GM12878 (cell line): ENCODE results near the gene SUPT7L. TPM values are rescaled to one million over a fixed set of nuclear protein-coding genes. Genes with fewer than 3 reads are reported as not detected.

Source experiments
- ATAC-seq: fragments of 200-7000 bp; cut with Tn5 transposase; 3 replicates; pipeline ENCODE4 v1.9.1; 2020; ENCODE audit warnings: mild to moderate bottlenecking, moderate library complexity
- BruUV-seq: library from RNA; stranded (reverse); fragments of 400-500 nt; replicated peaks from 2 replicates; lab custom pipeline; 2021; lab: Mats Ljungman, UMichigan
- CTCF ChIA-PET: fragments of 300-600 bp; sonication (Branson Sonifier 250); formaldehyde crosslinking; extraction: SDS; loops from one replicate; lab custom pipeline; 2021; ENCODE audit warnings: inconsistent platforms; lab: Yijun Ruan, JAX
- POLR2A ChIA-PET: fragments of 350-600 bp; formaldehyde crosslinking; extraction: SDS; loops from one replicate; lab custom pipeline; 2021; ENCODE audit warnings: inconsistent platforms; lab: Charles Lee
- RAD21 ChIA-PET: fragments of 300-600 bp; sonication (Branson Sonifier 250); formaldehyde crosslinking; loops from one replicate; lab custom pipeline; 2023; ENCODE audit warnings: antibody characterized with exemption; ENCODE audit not compliant: unreplicated experiment; lab: Charles Lee
- SMC1A ChIA-PET: fragments of 300-600 bp; sonication (Branson Sonifier 250); formaldehyde crosslinking; loops from one replicate; lab custom pipeline; 2023; ENCODE audit not compliant: unreplicated experiment, uncharacterized antibody; lab: Charles Lee
- DNase-seq: peaks from one replicate; pipeline ENCODE4 v3.0.0-alpha.2; 2011; ENCODE audit warnings: low read depth, low spot score
- FAIRE-seq: peaks from 3 replicates; lab custom pipeline; 2011; peaks lifted over from hg19 to GRCh38; lab: Jason Lieb, UNC
- H2AFZ ChIP-seq: 2 replicates; pipeline ENCODE4 v1.6.0; 2011; ENCODE audit warnings: low read depth, low read length, control low read depth; ENCODE audit not compliant: control insufficient read depth
- H3K27ac ChIP-seq: 2 replicates; pipeline ENCODE4 v1.5.1; 2011; ENCODE audit warnings: control low read depth; ENCODE audit not compliant: control insufficient read depth, insufficient read depth
- H3K27me3 ChIP-seq, 2 experiments: replicated peaks in 1 of 2; 2 replicates each; pipeline versions ENCODE4 v1.6.0 to v1.6.1; 2011; ENCODE audit warnings: low read length in 1 of 2; ENCODE audit not compliant: control insufficient read depth in 2 of 2, insufficient read depth in 2 of 2
- H3K36me3 ChIP-seq, 2 experiments: 2 replicates each; pipeline ENCODE4 v1.5.1; 2011; ENCODE audit warnings: low read length in 1 of 2; ENCODE audit not compliant: control insufficient read depth in 2 of 2, insufficient read depth in 2 of 2
- H3K4me1 ChIP-seq: 2 replicates; pipeline ENCODE4 v1.6.1; 2011; ENCODE audit warnings: mild to moderate bottlenecking, low read length, moderate library complexity, mixed read lengths; ENCODE audit not compliant: control insufficient read depth, insufficient read depth
- H3K4me2 ChIP-seq: 2 replicates; pipeline ENCODE4 v1.6.0; 2011; ENCODE audit warnings: control low read depth; ENCODE audit not compliant: control insufficient read depth, insufficient read depth
- H3K4me3 ChIP-seq: fragments of 200-600 bp; sonication (generic); 2 replicates; pipeline ENCODE4 v1.5.1; 2016
- H3K79me2 ChIP-seq: 2 replicates; pipeline ENCODE4 v1.6.0; 2011; ENCODE audit warnings: low read length; ENCODE audit not compliant: control insufficient read depth, insufficient read depth
- H3K9ac ChIP-seq: 2 replicates; pipeline ENCODE4 v1.8.0; 2011; ENCODE audit warnings: low read length, control low read depth, mixed read lengths; ENCODE audit not compliant: control insufficient read depth, insufficient read depth
- H3K9me3 ChIP-seq: replicated peaks from 3 replicates; pipeline ENCODE4 v1.5.1; 2011; ENCODE audit warnings: mild to moderate bottlenecking, low read length; ENCODE audit not compliant: control insufficient read depth, insufficient read depth
- H4K20me1 ChIP-seq: 2 replicates; pipeline ENCODE4 v1.6.0; 2011; ENCODE audit not compliant: control insufficient read depth, insufficient read depth
- CHD1 ChIP-seq: IDR thresholded peaks from 2 replicates; pipeline ENCODE4 v1.6.1; 2012; ENCODE audit warnings: low read depth, low read length, improper control_type of control experiment
- CREM ChIP-seq: IDR thresholded peaks from 2 replicates; pipeline ENCODE4 v1.6.1; 2014; ENCODE audit warnings: antibody characterized with exemption, low read depth
- FOXK2 ChIP-seq: fragments of 450-650 bp; IDR thresholded peaks from 2 replicates; pipeline ENCODE4 v1.6.1; 2017; ENCODE audit warnings: mild to moderate bottlenecking, moderate library complexity
- HCFC1 ChIP-seq: fragments of 150-350 bp; IDR thresholded peaks from 2 replicates; pipeline ENCODE4 v1.6.1; 2014; ENCODE audit warnings: low read length
- MEF2B ChIP-seq: fragments of 450-650 bp; IDR thresholded peaks from 2 replicates; pipeline ENCODE4 v1.6.1; 2018; ENCODE audit warnings: mild to moderate bottlenecking, moderate library complexity; ENCODE audit not compliant: partially characterized antibody, poor library complexity, severe bottlenecking
- MTA3 ChIP-seq: IDR thresholded peaks from 2 replicates; pipeline ENCODE4 v1.6.1; 2012; ENCODE audit warnings: low read length, inconsistent platforms, borderline replicate concordance
- SPI1 ChIP-seq: IDR thresholded peaks from 2 replicates; pipeline ENCODE4 v1.6.1; 2011; ENCODE audit warnings: low read depth, mild to moderate bottlenecking, low read length, moderate library complexity, borderline replicate concordance; ENCODE audit not compliant: insufficient read depth
- STAT1 ChIP-seq: fragments of 450-650 bp; conservative IDR thresholded peaks from 2 replicates; pipeline ENCODE4 v1.6.1; 2014; ENCODE audit warnings: antibody characterized with exemption, mild to moderate bottlenecking
- ZBTB33 ChIP-seq: fragments of 450-650 bp; IDR thresholded peaks from 2 replicates; pipeline ENCODE4 v1.6.1; 2017; ENCODE audit warnings: mild to moderate bottlenecking
- ZNF24 ChIP-seq: fragments of 450-650 bp; IDR thresholded peaks from 2 replicates; pipeline ENCODE4 v1.6.1; 2017; ENCODE audit warnings: antibody characterized with exemption, mild to moderate bottlenecking
- ZNF622 ChIP-seq: fragments of 450-650 bp; IDR thresholded peaks from 2 replicates; pipeline ENCODE4 v1.6.1; 2017; ENCODE audit warnings: mild to moderate bottlenecking, inconsistent platforms
- WGBS: methylation state at CpG from one replicate; pipeline ENCODE4 v1.1.6; 2016; ENCODE audit warnings: low lambda C conversion rate; ENCODE audit not compliant: insufficient replicate concordance, insufficient coverage; ENCODE audit errors: missing lambda C conversion rate; 5-methylcytosine and 5-hydroxymethylcytosine counted together
- in situ Hi-C: fragments of 300-500 bp; cut with MboI; formaldehyde crosslinking; loops from 9 replicates; pipeline ENCODE4 v1.14.3; 2018; ENCODE audit warnings: mixed read lengths
- intact Hi-C: fragments of 100-400 bp; cut with micrococcal nuclease; formaldehyde crosslinking; loops from one replicate; pipeline ENCODE4 v1.14.2; 2022; ENCODE audit not compliant: unreplicated experiment
- polyA plus RNA-seq, 11 experiments: library from polyadenylated mRNA; depleted of rRNA in 4 of 11; unstranded in 6 of 11; stranded (reverse) in 5 of 11; fragments of >200 nt; fragmentation: Nextera tagmentation in 4 of 11; fragmentation: Illumina TruSeq in 1 of 11; extraction: Ambion mirVana in 4 of 11; extraction: Trizol in 1 of 11; gene quantifications; 1 replicate in 1 of 11; 2 replicates in 10 of 11; pipeline versions ENCODE4 v1.2.1 to v1.2.3, GENCODE V29; 2011 to 2016; ENCODE audit warnings: inconsistent platforms in 2 of 11, missing spikeins in 2 of 11, low read depth in 1 of 11
- total RNA-seq, 4 experiments: library from RNA; depleted of rRNA in 3 of 4; stranded (reverse); fragments of >200 nt in 3 of 4; fragmentation: Illumina TruSeq in 1 of 4; extraction: Trizol in 1 of 4; gene quantifications; 2 replicates each; pipeline versions ENCODE4 v1.2.1 to v1.2.3, GENCODE V29; 2013 to 2021

SUPT7L gene
- total and polyA plus RNA-seq, 10 of the 15 experiments (the other 5 are each of a cell fraction or from before 2014, with no cell fraction given): 10.2 to 43.7 (median 21.3) TPM

GRCh38 chr2:27645197-27645596 lies 18.2 kb downstream of the SUPT7L start:
- no peak overlapping the region for H3K27ac ChIP-seq
- H3K4me1 ChIP-seq: no peaks in the 10 kb centered on the region
- no peak for ATAC-seq
- H3K79me2 ChIP-seq: no peaks in the 10 kb centered on the region
- H3K9me3 ChIP-seq: no peaks in the 10 kb centered on the region
- in situ Hi-C loops: no loop called here
- POLR2A ChIA-PET: no interaction called here
- H3K4me3 ChIP-seq: no peak overlapping the region
- no peak for FAIRE-seq
- no peak overlapping the region for H2AFZ ChIP-seq
- no peak for DNase-seq
- RAD21 ChIA-PET: no interaction called here
- no peaks in the 10 kb centered on the region for H4K20me1 ChIP-seq
- peaks cover 2 to 21% of the 10 kb centered on the region in 2 experiments; a peak in 3 of 4 replicates for H3K36me3 ChIP-seq
- H3K27me3 ChIP-seq: no peaks in the 10 kb centered on the region
- no peak for TF ChIP-seq HCFC1
- no peak for TF ChIP-seq ZNF24
- TF ChIP-seq ZNF622: no peak
- no peak for TF ChIP-seq CHD1
- TF ChIP-seq, all 136 proteins: peak for 0
- no peak overlapping the region for H3K9ac ChIP-seq
- no peak overlapping the region for H3K4me2 ChIP-seq
- SMC1A ChIA-PET: no interaction called here
- no TSS peak for BruUV-seq
- CTCF ChIA-PET: interaction anchor here (2.4 kb wide), 1 partner anchor 37 kb away, joined by 14 read pairs; no protein-coding TSS in a partner anchor
- intact Hi-C loops: no loop called here

DNA sequence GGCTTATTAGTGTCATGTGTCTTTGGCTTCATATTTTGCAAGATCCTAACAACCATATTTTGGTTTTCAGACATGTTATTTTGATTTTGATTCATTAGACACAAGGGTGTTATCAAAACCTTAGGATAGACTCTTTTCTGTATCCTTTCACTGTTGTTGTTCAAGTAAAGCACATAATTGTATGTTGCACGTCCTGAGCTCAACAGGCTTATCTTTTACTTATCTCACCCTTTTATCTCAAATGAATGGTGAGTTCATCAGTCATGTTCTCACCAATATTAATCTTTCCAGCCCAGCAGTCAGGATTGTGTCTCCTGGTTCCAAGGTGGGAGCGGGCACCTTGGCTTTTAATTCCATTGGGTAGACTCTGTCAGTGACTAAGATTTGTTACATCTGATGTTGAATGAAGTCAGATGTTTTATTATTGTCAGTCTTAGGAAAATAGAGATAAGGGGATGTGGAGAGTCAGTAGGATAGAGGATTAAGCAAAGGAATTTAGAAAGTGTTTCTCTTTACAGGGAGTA lies 22.6 kb downstream of the SUPT7L start:
- Histone ChIP-seq H3K4me2 (no peak overlapping the region), H2AFZ (no peak overlapping the region), H3K9me3 (no peaks in the 10 kb centered on the region), H4K20me1 (no peaks in the 10 kb centered on the region), H3K36me3 (peaks cover 0 to 25% of the 10 kb centered on the region in 2 experiments; a peak in 2 of 4 replicates), H3K79me2 (no peaks in the 10 kb centered on the region), H3K9ac (no peak overlapping the region), H3K4me3 (no peak overlapping the region), H3K27ac (no peak overlapping the region), H3K27me3 (no peaks in the 10 kb centered on the region), H3K4me1 (no peaks in the 10 kb centered on the region)
- no peak for TF ChIP-seq STAT1
- TF ChIP-seq CREM: no peak
- no peak for TF ChIP-seq MTA3
- no peak for TF ChIP-seq MEF2B
- TF ChIP-seq FOXK2: no peak
- no peak for TF ChIP-seq ZBTB33
- TF ChIP-seq SPI1: no peak
- ChIA-PET SMC1A (interaction anchor here (1.0 kb wide), 1 partner anchor 14 kb away, joined by 3 read pairs; no protein-coding TSS in a partner anchor), RAD21 (no interaction called here), CTCF (interaction anchor here (0.8 kb wide), 1 partner anchor 23 kb away, joined by 3 read pairs; the partner anchor contains the start of genes SLC4A1AP and SUPT7L), POLR2A (no interaction called here)
- no TSS peak for BruUV-seq
- 76% methylated on average over 2 of the region's 2 CpGs for WGBS
- FAIRE-seq: no peak
- no peak for ATAC-seq
- DNase-seq: no peak
- intact Hi-C loops (no loop called here), in situ Hi-C loops (no loop called here)
